Right lobe of liver (tissue), 4 donors: Measurements from ENCODE around the gene ALDH3A2.

Experiments used
- POLR2A ChIP-seq: fragments of 450-650 bp; IDR thresholded peaks from one replicate; pipeline ENCODE4 v1.6.1; 2017; ENCODE audit warnings: antibody characterized with exemption, mild to moderate bottlenecking
- TF ChIP-seq, protein P1 (sequence below), 4 donors: fragments of 200-600 bp in 3 of 4; fragments of 450-650 bp in 1 of 4; IDR thresholded peaks; one replicate each; pipeline versions ENCODE4 v1.5.1 to v1.8.0; 2016 to 2022; ENCODE audit warnings: antibody characterized with exemption in 4 of 4, mild to moderate bottlenecking in 2 of 4
- donor health status: DM: no; HTN: no; CAD: no.
- donor health status: DM: no; HTN: no; CAD: no.
- donor health status: DM: no; HTN: yes; CAD: no.

DNA sequence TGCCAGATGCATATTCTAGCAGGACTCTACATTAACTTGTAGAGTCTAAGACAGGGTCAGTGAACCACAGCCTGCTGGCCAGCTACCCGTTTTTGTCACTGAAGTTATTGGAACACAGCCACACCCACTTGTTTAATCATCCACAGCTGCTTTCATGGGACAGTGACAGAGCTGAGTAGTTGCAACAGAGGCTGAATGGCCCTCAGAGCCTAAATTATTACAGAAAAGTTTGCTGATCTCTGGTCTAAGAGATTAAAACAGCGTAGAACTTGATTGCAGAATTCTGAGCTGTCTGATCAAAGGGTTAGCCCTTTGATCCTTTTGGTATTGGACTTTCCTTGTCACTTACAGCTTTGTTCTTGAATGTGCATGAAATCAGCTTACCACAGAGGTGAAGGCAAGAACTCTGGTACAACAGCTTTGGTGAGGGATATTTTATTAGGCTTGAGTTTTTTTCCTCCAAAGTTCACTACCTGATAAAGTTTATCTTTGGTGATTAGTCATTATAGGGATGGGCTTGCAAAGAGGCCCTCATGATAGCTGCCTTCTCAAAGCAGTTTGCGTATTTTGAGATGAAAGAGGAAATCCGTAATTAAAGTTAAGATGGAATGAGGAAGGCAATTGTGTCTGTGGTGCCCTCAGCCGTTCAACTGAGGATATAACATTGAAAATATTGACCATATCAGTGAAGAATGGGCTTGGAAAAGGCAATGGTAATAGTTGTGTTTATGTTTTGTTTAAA, 23.6 kb downstream of the ALDH3A2 start:
- TF ChIP-seq, protein P1, sequence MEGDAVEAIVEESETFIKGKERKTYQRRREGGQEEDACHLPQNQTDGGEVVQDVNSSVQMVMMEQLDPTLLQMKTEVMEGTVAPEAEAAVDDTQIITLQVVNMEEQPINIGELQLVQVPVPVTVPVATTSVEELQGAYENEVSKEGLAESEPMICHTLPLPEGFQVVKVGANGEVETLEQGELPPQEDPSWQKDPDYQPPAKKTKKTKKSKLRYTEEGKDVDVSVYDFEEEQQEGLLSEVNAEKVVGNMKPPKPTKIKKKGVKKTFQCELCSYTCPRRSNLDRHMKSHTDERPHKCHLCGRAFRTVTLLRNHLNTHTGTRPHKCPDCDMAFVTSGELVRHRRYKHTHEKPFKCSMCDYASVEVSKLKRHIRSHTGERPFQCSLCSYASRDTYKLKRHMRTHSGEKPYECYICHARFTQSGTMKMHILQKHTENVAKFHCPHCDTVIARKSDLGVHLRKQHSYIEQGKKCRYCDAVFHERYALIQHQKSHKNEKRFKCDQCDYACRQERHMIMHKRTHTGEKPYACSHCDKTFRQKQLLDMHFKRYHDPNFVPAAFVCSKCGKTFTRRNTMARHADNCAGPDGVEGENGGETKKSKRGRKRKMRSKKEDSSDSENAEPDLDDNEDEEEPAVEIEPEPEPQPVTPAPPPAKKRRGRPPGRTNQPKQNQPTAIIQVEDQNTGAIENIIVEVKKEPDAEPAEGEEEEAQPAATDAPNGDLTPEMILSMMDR (IDR thresholded peaks at IDR 0.05) = peak in 2 of 4 donors; percentile 16 to 40
- TF ChIP-seq POLR2A = no peak
